Measurements from ENCODE around the gene LRRC3. TPM values are rescaled to one million over a fixed set of nuclear protein-coding genes. Genes with fewer than 3 reads are reported as not detected.

LRRC3 gene
- total RNA-seq, 1 donor from 2014 or later: 3.8 TPM

GRCh38 chr21:44510109-44510507 is 54.8 kb downstream of the LRRC3 start:
- no peak for DNase-seq (ENCODE audit: low spot score)

- no peak for DNase-seq (ENCODE audit: low spot score)
These were observed 55.4 kb downstream of the LRRC3 start for GRCh38 chr21:44510508-44511218.

- DNase-seq (ENCODE audit: low spot score): no peak
These were observed 56.1 kb downstream of the LRRC3 start for GRCh38 chr21:44511219-44511937.

Other genes with a start within 250 kb of the LRRC3 start
- 6.0 TPM for gene ICOSLG, start 214.6 kb upstream of the LRRC3 start, total RNA-seq
- gene DNMT3L, start 193.6 kb upstream of the LRRC3 start, total RNA-seq: not detected
- not detected for gene AIRE, start 169.6 kb upstream of the LRRC3 start, total RNA-seq
- 113 TPM for gene PFKL, start 155.5 kb upstream of the LRRC3 start, total RNA-seq
- gene CFAP410, start 116.1 kb upstream of the LRRC3 start, total RNA-seq: 17.4 TPM
- 12.0 TPM for gene TRPM2, start 101.9 kb upstream of the LRRC3 start, total RNA-seq
- gene KRTAP10-1, start 84.7 kb downstream of the LRRC3 start, total RNA-seq: not detected
- gene KRTAP10-2, start 96.0 kb downstream of the LRRC3 start, total RNA-seq: not detected
- gene KRTAP10-3, start 103.3 kb downstream of the LRRC3 start, total RNA-seq: not detected
- not detected for gene KRTAP10-4, start 118.2 kb downstream of the LRRC3 start, total RNA-seq
- gene KRTAP10-5, start 125.1 kb downstream of the LRRC3 start, total RNA-seq: not detected
- gene KRTAP10-6, start 137.0 kb downstream of the LRRC3 start, total RNA-seq: not detected
- not detected for gene KRTAP10-7, start 145.1 kb downstream of the LRRC3 start, total RNA-seq
- not detected for gene KRTAP10-8, start 156.6 kb downstream of the LRRC3 start, total RNA-seq
- not detected for gene KRTAP10-9, start 171.6 kb downstream of the LRRC3 start, total RNA-seq
- gene KRTAP10-10, start 181.8 kb downstream of the LRRC3 start, total RNA-seq: not detected
- not detected for gene KRTAP10-11, start 190.9 kb downstream of the LRRC3 start, total RNA-seq
- not detected for gene KRTAP12-4, start 199.1 kb downstream of the LRRC3 start, total RNA-seq
- gene KRTAP12-3, start 202.4 kb downstream of the LRRC3 start, total RNA-seq: not detected
- not detected for gene KRTAP12-2, start 211.4 kb downstream of the LRRC3 start, total RNA-seq
- gene KRTAP12-1, start 226.7 kb downstream of the LRRC3 start, total RNA-seq: not detected
- gene KRTAP10-12, start 241.7 kb downstream of the LRRC3 start, total RNA-seq: not detected

All from mesenteric fat pad (tissue), 1 donor.